ENCODE measurements around the gene CTIF. TPM values are rescaled to one million over a fixed set of nuclear protein-coding genes. Genes with fewer than 3 reads are reported as not detected.

Gene CTIF
- polyA plus RNA-seq, 3 donors = 0.38 to 8.7 (median 1.2) TPM

GRCh38 chr18:48884306-48884705 lies 345.5 kb downstream of the CTIF start:
- H3K4me3 Mint-ChIP-seq = no peak overlapping the region
- Histone ChIP-seq H3K4me2 (replicated peaks; ENCODE audit: extremely low read depth, low read length, poor library complexity, severe bottlenecking) (no peak overlapping the region), H3K79me2 (ENCODE audit: insufficient read depth, low read length) (no peaks in the 10 kb centered on the region), H3K36me3 (replicated peaks in 1 of 2; ENCODE audit: control insufficient read depth in 1 of 2, insufficient read depth in 2 of 2, low read length in 2 of 2) (no peaks in the 10 kb centered on the region), H4K20me1 (ENCODE audit: insufficient read depth, low read length) (no peaks in the 10 kb centered on the region), H3K9me3 (replicated peaks in 1 of 2; ENCODE audit: control insufficient read depth in 1 of 2, insufficient read depth in 1 of 2, low read length in 2 of 2) (no peaks in the 10 kb centered on the region), H2AFZ (ENCODE audit: insufficient read depth, low read depth, low read length, poor library complexity, severe bottlenecking) (no peak overlapping the region), H3K27me3 (ENCODE audit: control insufficient read depth in 2 of 2, insufficient read depth in 2 of 2, low read length in 2 of 2) (no peaks in the 10 kb centered on the region), H3K9ac (ENCODE audit: insufficient read depth, low read length, poor library complexity, severe bottlenecking) (no peak overlapping the region), H3K27ac (ENCODE audit: low read depth in 1 of 2, low read length in 2 of 2) (no peak overlapping the region), H3K4me3 (replicated peaks in 1 of 3; ENCODE audit: low read depth in 2 of 3, low read length in 3 of 3) (no peak overlapping the region), H3K4me1 (ENCODE audit: control insufficient read depth in 1 of 2, insufficient read depth in 2 of 2, low read length in 2 of 2) (peaks cover 7 to 14% of the 10 kb centered on the region in 2 donors)
- H3K27me3 Mint-ChIP-seq (ENCODE audit: low read depth in 3 of 3) = peaks cover 2 to 3% (median 2%) of the 10 kb centered on the region in 3 donors
- WGBS (ENCODE audit: insufficient coverage) = 100% methylated on average over 2 of the region's 4 CpGs
- H3K27ac Mint-ChIP-seq = peak overlapping the region in 2 of 7 donors; percentile 7 to 45
- no peak for TF ChIP-seq CTCF (IDR thresholded peaks at IDR 0.05)
- H3K9me3 Mint-ChIP-seq = peaks cover 0 to 3% (median 0%) of the 10 kb centered on the region in 7 donors
- no peaks in the 10 kb centered on the region for H3K36me3 Mint-ChIP-seq
- H3K4me1 Mint-ChIP-seq = peaks cover 18% of the 10 kb centered on the region
- intact Hi-C loops (cut with micrococcal nuclease) = no loop called here
- peak in 1 of 3 donors; percentile 24 for DNase-seq

GRCh38 chr18:48884771-48885170 lies 345.9 kb downstream of the CTIF start:
- no peak overlapping the region for H3K4me3 Mint-ChIP-seq
- TF ChIP-seq CTCF (IDR thresholded peaks at IDR 0.05) = no peak

More at GRCh38 chr18:48884771-48885170, 345.9 kb downstream of the CTIF start:
- Histone ChIP-seq H3K79me2 (ENCODE audit: insufficient read depth, low read length) (no peaks in the 10 kb centered on the region), H4K20me1 (ENCODE audit: insufficient read depth, low read length) (no peaks in the 10 kb centered on the region), H3K4me1 (ENCODE audit: control insufficient read depth in 1 of 2, insufficient read depth in 2 of 2, low read length in 2 of 2) (peaks cover 7 to 14% of the 10 kb centered on the region in 2 donors), H3K4me2 (replicated peaks; ENCODE audit: extremely low read depth, low read length, poor library complexity, severe bottlenecking) (no peak overlapping the region), H3K9me3 (replicated peaks in 1 of 2; ENCODE audit: control insufficient read depth in 1 of 2, insufficient read depth in 1 of 2, low read length in 2 of 2) (no peaks in the 10 kb centered on the region), H3K9ac (ENCODE audit: insufficient read depth, low read length, poor library complexity, severe bottlenecking) (no peak overlapping the region), H3K4me3 (replicated peaks in 1 of 3; ENCODE audit: low read depth in 2 of 3, low read length in 3 of 3) (no peak overlapping the region), H3K27me3 (ENCODE audit: control insufficient read depth in 2 of 2, insufficient read depth in 2 of 2, low read length in 2 of 2) (no peaks in the 10 kb centered on the region), H3K36me3 (replicated peaks in 1 of 2; ENCODE audit: control insufficient read depth in 1 of 2, insufficient read depth in 2 of 2, low read length in 2 of 2) (no peaks in the 10 kb centered on the region), H2AFZ (ENCODE audit: insufficient read depth, low read depth, low read length, poor library complexity, severe bottlenecking) (no peak overlapping the region), H3K27ac (ENCODE audit: low read depth in 1 of 2, low read length in 2 of 2) (no peak overlapping the region)
- peaks cover 2 to 3% (median 2%) of the 10 kb centered on the region in 3 donors for H3K27me3 Mint-ChIP-seq (ENCODE audit: low read depth in 3 of 3)
- H3K36me3 Mint-ChIP-seq = no peaks in the 10 kb centered on the region
- WGBS (ENCODE audit: insufficient coverage) = 95% methylated on average over 4 of the region's 4 CpGs
- peak overlapping the region in 2 of 7 donors; percentile 45 to 58 for H3K27ac Mint-ChIP-seq
- H3K4me1 Mint-ChIP-seq = peaks cover 18% of the 10 kb centered on the region
- peaks cover 0 to 3% (median 0%) of the 10 kb centered on the region in 7 donors for H3K9me3 Mint-ChIP-seq
- peak in 1 of 3 donors; percentile 45 for DNase-seq
- intact Hi-C loops (cut with micrococcal nuclease) = no loop called here
